Left lobe of liver (tissue), 1 donor: Measurements from ENCODE around the gene TACR2. TPM values are rescaled to one million over a fixed set of nuclear protein-coding genes. Genes with fewer than 3 reads are reported as not detected.

Experiments used
- total RNA-seq: library from RNA; stranded (reverse); gene quantifications from one replicate; pipeline ENCODE4 v1.2.1, GENCODE V29; 2021
- donor health status: DM: no; HTN: yes; CAD: no.

TACR2 gene
- total RNA-seq, 1 donor from 2014 or later: not detected

Other genes starting within 250 kb of the TACR2 start
- gene SUPV3L1, start 236.7 kb downstream of the TACR2 start, total RNA-seq: 15.7 TPM
- 0.65 TPM for gene HKDC1, start 196.6 kb downstream of the TACR2 start, total RNA-seq
- 6.8 TPM for gene HK1, start 138.4 kb downstream of the TACR2 start, total RNA-seq
- gene TSPAN15, start 34.5 kb upstream of the TACR2 start, total RNA-seq: 3.8 TPM
- not detected for gene NEUROG3, start 156.5 kb upstream of the TACR2 start, total RNA-seq
- gene FAM241B, start 213.3 kb upstream of the TACR2 start, total RNA-seq: 1.2 TPM